Measurements from ENCODE around the gene MTARC2.

DNA sequence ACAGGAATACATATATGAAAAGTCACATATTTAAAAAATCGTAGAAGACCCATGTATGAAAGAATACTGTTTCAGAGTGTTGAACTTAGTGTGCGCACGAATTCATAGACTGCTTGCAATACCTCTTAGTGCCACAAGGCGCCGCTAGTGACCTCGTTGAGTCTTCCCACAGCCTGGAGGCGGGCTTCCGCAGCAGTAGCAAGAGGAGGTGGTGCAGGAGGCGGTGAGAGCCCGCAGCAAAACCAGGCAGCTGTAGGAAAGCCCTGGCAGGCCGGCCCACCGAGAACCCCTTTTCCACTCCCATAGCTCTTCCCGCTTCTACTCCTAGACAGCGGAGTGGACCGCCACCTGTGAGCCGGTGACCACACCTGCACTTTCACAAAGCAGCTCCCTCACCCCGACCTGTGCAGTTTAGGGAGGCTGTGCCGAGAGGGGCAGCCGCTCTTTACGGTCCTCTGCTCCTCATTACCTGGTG lies 62.1 kb downstream of the MTARC2 start:
- TF ChIP-seq, protein P1, sequence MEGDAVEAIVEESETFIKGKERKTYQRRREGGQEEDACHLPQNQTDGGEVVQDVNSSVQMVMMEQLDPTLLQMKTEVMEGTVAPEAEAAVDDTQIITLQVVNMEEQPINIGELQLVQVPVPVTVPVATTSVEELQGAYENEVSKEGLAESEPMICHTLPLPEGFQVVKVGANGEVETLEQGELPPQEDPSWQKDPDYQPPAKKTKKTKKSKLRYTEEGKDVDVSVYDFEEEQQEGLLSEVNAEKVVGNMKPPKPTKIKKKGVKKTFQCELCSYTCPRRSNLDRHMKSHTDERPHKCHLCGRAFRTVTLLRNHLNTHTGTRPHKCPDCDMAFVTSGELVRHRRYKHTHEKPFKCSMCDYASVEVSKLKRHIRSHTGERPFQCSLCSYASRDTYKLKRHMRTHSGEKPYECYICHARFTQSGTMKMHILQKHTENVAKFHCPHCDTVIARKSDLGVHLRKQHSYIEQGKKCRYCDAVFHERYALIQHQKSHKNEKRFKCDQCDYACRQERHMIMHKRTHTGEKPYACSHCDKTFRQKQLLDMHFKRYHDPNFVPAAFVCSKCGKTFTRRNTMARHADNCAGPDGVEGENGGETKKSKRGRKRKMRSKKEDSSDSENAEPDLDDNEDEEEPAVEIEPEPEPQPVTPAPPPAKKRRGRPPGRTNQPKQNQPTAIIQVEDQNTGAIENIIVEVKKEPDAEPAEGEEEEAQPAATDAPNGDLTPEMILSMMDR (IDR thresholded peaks at IDR 0.05): peak; percentile 99
- no peak for TF ChIP-seq EZH2 (IDR thresholded peaks at IDR 0.05; ENCODE audit: borderline replicate concordance, insufficient read depth, low read depth, low read length, poor library complexity, severe bottlenecking)

Data from B cell (primary cell).